Mesendoderm (in vitro differentiated cells): ENCODE measurements around the gene FAM32A.

Source experiments
- DNase-seq: peaks from one replicate; pipeline ENCODE4 v3.0.0; 2013
- H2AK5ac ChIP-seq: 2 replicates; pipeline ENCODE4 v1.6.1; 2013; ENCODE audit warnings: low read length, inconsistent platforms
- H2BK120ac ChIP-seq: 2 replicates; pipeline ENCODE4 v1.6.1; 2013; ENCODE audit warnings: low read depth, mild to moderate bottlenecking, low read length, moderate library complexity, mixed read lengths
- H2BK15ac ChIP-seq: replicated peaks from 2 replicates; pipeline ENCODE4 v1.6.1; 2013; ENCODE audit warnings: low read depth, mild to moderate bottlenecking, moderate library complexity
- H2BK5ac ChIP-seq: 2 replicates; pipeline ENCODE4 v1.6.1; 2013; ENCODE audit warnings: low read length, inconsistent platforms
- H3K18ac ChIP-seq: 2 replicates; pipeline ENCODE4 v1.6.1; 2013; ENCODE audit warnings: mild to moderate bottlenecking, low read length, mixed read lengths
- H3K23ac ChIP-seq: one replicate; pipeline ENCODE4 v1.6.1; 2013; ENCODE audit warnings: low read length
- H3K27ac ChIP-seq: 2 replicates; pipeline ENCODE4 v1.5.1; 2013; ENCODE audit warnings: low read depth, mild to moderate bottlenecking, inconsistent platforms, low read length, moderate library complexity
- H3K27me3 ChIP-seq: 2 replicates; pipeline ENCODE4 v1.6.1; 2013; ENCODE audit warnings: low read length, control low read depth, mild to moderate bottlenecking, inconsistent platforms; ENCODE audit not compliant: insufficient read depth, poor library complexity
- H3K36me3 ChIP-seq: 2 replicates; pipeline ENCODE4 v1.6.1; 2013; ENCODE audit warnings: low read length, inconsistent platforms; ENCODE audit not compliant: control insufficient read depth, insufficient read depth
- H3K4ac ChIP-seq: one replicate; pipeline ENCODE4 v1.6.1; 2013; ENCODE audit warnings: low read depth, mild to moderate bottlenecking, low read length, moderate library complexity
- H3K4me1 ChIP-seq: 2 replicates; pipeline ENCODE4 v1.6.1; 2013; ENCODE audit warnings: low read depth, low read length, inconsistent platforms; ENCODE audit not compliant: control insufficient read depth
- H3K4me2 ChIP-seq: 2 replicates; pipeline ENCODE4 v1.6.1; 2013; ENCODE audit warnings: low read length
- H3K4me3 ChIP-seq: 2 replicates; pipeline ENCODE4 v1.5.1; 2013; ENCODE audit warnings: mild to moderate bottlenecking, low read length
- H3K56ac ChIP-seq: one replicate; pipeline ENCODE4 v1.6.1; 2013; ENCODE audit warnings: low read length
- H3K79me1 ChIP-seq: 2 replicates; pipeline ENCODE4 v1.6.1; 2013; ENCODE audit warnings: low read length, inconsistent platforms
- H3K79me2 ChIP-seq: 2 replicates; pipeline ENCODE4 v1.6.1; 2013; ENCODE audit warnings: mild to moderate bottlenecking, low read length; ENCODE audit not compliant: control insufficient read depth, insufficient read depth
- H3K9ac ChIP-seq: 2 replicates; pipeline ENCODE4 v1.6.1; 2013; ENCODE audit warnings: low read length, inconsistent platforms
- H4K5ac ChIP-seq: one replicate; pipeline ENCODE4 v1.6.1; 2013; ENCODE audit warnings: low read length
- H4K8ac ChIP-seq: one replicate; pipeline ENCODE4 v1.6.1; 2013; ENCODE audit warnings: low read depth, mild to moderate bottlenecking, control low read depth, low read length, moderate library complexity
- WGBS: extraction: QIAGEN DNeasy Blood & Tissue Kit; methylation state at CpG from one replicate; pipeline ENCODE4 v1.1.7; 2013; ENCODE audit warnings: low lambda C conversion rate, missing lambda C conversion rate; ENCODE audit not compliant: insufficient coverage; ENCODE audit errors: extremely low coverage; 5-methylcytosine and 5-hydroxymethylcytosine counted together

FAM32A gene

GRCh38 chr19:16184665-16185122, 516 bp upstream of the FAM32A start:
- H3K36me3 ChIP-seq: peaks cover 2% of the 10 kb centered on the region
- H3K27me3 ChIP-seq: no peaks in the 10 kb centered on the region
- H3K56ac ChIP-seq: peak overlapping the region; percentile 80
- H2BK15ac ChIP-seq: no peak overlapping the region
- H3K79me1 ChIP-seq: peaks cover 12% of the 10 kb centered on the region
- no peaks in the 10 kb centered on the region for H3K4me1 ChIP-seq
- peak overlapping the region; percentile 60 for H3K9ac ChIP-seq
- no peak overlapping the region for H3K18ac ChIP-seq
- H3K4me2 ChIP-seq: peak overlapping the region; percentile 53
- DNase-seq: no peak
- no peak overlapping the region for H2BK5ac ChIP-seq
- no peak overlapping the region for H3K23ac ChIP-seq
- H4K5ac ChIP-seq: no peak overlapping the region
- peaks cover 10% of the 10 kb centered on the region for H3K79me2 ChIP-seq
- no peak overlapping the region for H2AK5ac ChIP-seq
- H3K4ac ChIP-seq: peak overlapping the region; percentile 65
- H3K4me3 ChIP-seq: no peak overlapping the region
- no CpG with 5 or more reads among the region's 18 CpGs for WGBS
- peak overlapping the region; percentile 69 for H4K8ac ChIP-seq
- H2BK120ac ChIP-seq: no peak overlapping the region
- no peak overlapping the region for H3K27ac ChIP-seq

GRCh38 chr19:16185768-16186123, 536 bp downstream of the FAM32A start:
- Histone ChIP-seq H3K23ac (no peak overlapping the region), H3K4ac (no peak overlapping the region), H3K4me2 (peak overlapping the region; percentile 93), H2AK5ac (no peak overlapping the region), H3K4me1 (no peaks in the 10 kb centered on the region), H2BK5ac (no peak overlapping the region), H3K56ac (peak overlapping the region; percentile 96), H3K27ac (no peak overlapping the region), H3K79me1 (peaks cover 12% of the 10 kb centered on the region), H3K27me3 (no peaks in the 10 kb centered on the region), H3K4me3 (peak overlapping the region; percentile 97), H3K79me2 (peaks cover 10% of the 10 kb centered on the region), H3K9ac (peak overlapping the region; percentile 92), H3K36me3 (peaks cover 8% of the 10 kb centered on the region), H4K5ac (no peak overlapping the region), H4K8ac (peak overlapping the region; percentile 1), H2BK15ac (no peak overlapping the region), H2BK120ac (no peak overlapping the region), H3K18ac (peak overlapping the region; percentile 33)
- no CpG with 5 or more reads among the region's 20 CpGs for WGBS
- peak; percentile 82 for DNase-seq

DNA sequence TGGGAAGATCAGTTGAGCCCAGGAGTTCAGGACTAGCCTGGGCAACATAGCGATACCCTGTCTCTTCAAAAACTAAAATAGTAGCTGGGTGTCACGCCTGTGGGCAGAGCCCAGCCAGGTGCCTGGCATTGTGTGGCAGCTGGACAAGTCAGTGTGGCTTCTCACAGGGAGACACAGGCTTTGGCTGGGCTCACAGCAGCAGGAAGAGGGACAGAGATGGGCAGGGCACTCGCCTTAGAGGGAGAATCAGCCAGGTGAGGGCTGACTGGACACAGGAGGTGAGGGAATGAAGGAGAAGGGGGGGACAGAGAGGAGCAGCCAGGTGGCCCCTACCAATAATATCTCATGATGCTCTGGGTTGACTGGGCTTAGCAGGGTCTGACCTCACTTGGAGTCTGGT, 3.3 kb downstream of the FAM32A start:
- no CpG with 5 or more reads among the region's 3 CpGs for WGBS
- Histone ChIP-seq H3K27ac (no peak overlapping the region), H3K79me1 (peaks cover 12% of the 10 kb centered on the region), H3K79me2 (peaks cover 10% of the 10 kb centered on the region), H3K23ac (no peak overlapping the region), H3K56ac (no peak overlapping the region), H2BK5ac (no peak overlapping the region), H3K4me2 (no peak overlapping the region), H3K4me1 (no peaks in the 10 kb centered on the region), H3K27me3 (no peaks in the 10 kb centered on the region), H3K4ac (no peak overlapping the region), H2AK5ac (no peak overlapping the region), H4K5ac (no peak overlapping the region), H2BK15ac (no peak overlapping the region), H3K4me3 (no peak overlapping the region), H3K18ac (no peak overlapping the region), H3K36me3 (peaks cover 10% of the 10 kb centered on the region), H4K8ac (no peak overlapping the region), H2BK120ac (no peak overlapping the region), H3K9ac (no peak overlapping the region)
- DNase-seq: no peak

DNA sequence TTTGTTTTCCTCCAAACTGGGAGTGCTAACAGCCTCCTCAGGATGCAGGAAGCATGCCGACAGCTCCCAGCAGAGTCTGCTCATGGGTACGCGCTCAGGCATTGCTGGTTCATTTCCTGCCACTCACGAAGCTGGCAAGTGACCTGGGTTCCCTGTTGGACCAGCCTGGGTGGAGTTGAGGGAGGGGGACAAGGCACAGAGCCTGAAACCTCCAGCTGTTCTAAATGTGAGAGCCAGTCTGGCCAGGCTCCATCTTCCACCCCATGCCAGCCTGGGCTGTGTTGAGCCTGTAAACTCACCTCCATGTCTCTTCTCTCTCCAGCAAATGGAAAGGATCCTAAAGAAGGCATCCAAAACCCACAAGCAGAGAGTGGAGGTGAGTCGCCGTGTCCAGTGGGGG, 5.0 kb downstream of the FAM32A start:
- H3K4me3 ChIP-seq: no peak overlapping the region
- no peak overlapping the region for H2BK15ac ChIP-seq
- H4K8ac ChIP-seq: no peak overlapping the region
- H4K5ac ChIP-seq: no peak overlapping the region
- WGBS: no CpG with 5 or more reads among the region's 6 CpGs
- no peak overlapping the region for H2BK120ac ChIP-seq
- H3K4me1 ChIP-seq: no peaks in the 10 kb centered on the region
- no peak overlapping the region for H3K27ac ChIP-seq
- H3K79me2 ChIP-seq: peaks cover 10% of the 10 kb centered on the region
- no peak overlapping the region for H3K4ac ChIP-seq
- peaks cover 12% of the 10 kb centered on the region for H3K79me1 ChIP-seq
- no peak overlapping the region for H3K56ac ChIP-seq
- no peaks in the 10 kb centered on the region for H3K27me3 ChIP-seq
- H3K36me3 ChIP-seq: peaks cover 10% of the 10 kb centered on the region
- DNase-seq: no peak
- no peak overlapping the region for H3K23ac ChIP-seq
- no peak overlapping the region for H3K4me2 ChIP-seq
- no peak overlapping the region for H2AK5ac ChIP-seq
- H3K9ac ChIP-seq: no peak overlapping the region
- no peak overlapping the region for H2BK5ac ChIP-seq
- H3K18ac ChIP-seq: no peak overlapping the region

DNA sequence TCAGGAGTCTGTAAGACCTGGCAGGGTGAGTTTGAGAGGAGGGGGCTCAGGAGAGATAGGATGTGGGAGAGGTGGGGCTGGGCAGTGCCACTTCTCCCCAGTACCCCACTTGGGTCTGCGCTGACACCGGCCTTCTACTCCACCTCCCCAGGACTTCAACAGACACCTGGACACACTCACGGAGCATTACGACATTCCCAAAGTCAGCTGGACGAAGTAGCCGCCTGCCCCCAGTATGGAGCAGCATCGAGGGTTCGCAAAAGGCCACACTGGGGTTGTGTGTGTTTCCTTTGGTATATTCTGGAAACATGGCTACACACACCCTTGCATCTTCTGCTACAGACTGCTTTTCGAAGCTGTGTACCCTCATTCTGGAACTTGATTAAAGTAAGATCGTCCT, 5.5 kb downstream of the FAM32A start:
- no peak overlapping the region for H4K8ac ChIP-seq
- H3K4ac ChIP-seq: no peak overlapping the region
- no peak overlapping the region for H3K9ac ChIP-seq
- WGBS: no CpG with 5 or more reads among the region's 10 CpGs
- H3K18ac ChIP-seq: no peak overlapping the region
- DNase-seq: no peak
- no peak overlapping the region for H3K23ac ChIP-seq
- peaks cover 10% of the 10 kb centered on the region for H3K79me2 ChIP-seq
- no peak overlapping the region for H3K56ac ChIP-seq
- H3K4me2 ChIP-seq: no peak overlapping the region
- no peak overlapping the region for H3K27ac ChIP-seq
- no peak overlapping the region for H4K5ac ChIP-seq
- peaks cover 12% of the 10 kb centered on the region for H3K79me1 ChIP-seq
- H3K36me3 ChIP-seq: peaks cover 10% of the 10 kb centered on the region
- H2BK15ac ChIP-seq: no peak overlapping the region
- H3K4me3 ChIP-seq: no peak overlapping the region
- no peaks in the 10 kb centered on the region for H3K4me1 ChIP-seq
- H2BK5ac ChIP-seq: no peak overlapping the region
- no peaks in the 10 kb centered on the region for H3K27me3 ChIP-seq
- H2AK5ac ChIP-seq: no peak overlapping the region
- no peak overlapping the region for H2BK120ac ChIP-seq

DNA sequence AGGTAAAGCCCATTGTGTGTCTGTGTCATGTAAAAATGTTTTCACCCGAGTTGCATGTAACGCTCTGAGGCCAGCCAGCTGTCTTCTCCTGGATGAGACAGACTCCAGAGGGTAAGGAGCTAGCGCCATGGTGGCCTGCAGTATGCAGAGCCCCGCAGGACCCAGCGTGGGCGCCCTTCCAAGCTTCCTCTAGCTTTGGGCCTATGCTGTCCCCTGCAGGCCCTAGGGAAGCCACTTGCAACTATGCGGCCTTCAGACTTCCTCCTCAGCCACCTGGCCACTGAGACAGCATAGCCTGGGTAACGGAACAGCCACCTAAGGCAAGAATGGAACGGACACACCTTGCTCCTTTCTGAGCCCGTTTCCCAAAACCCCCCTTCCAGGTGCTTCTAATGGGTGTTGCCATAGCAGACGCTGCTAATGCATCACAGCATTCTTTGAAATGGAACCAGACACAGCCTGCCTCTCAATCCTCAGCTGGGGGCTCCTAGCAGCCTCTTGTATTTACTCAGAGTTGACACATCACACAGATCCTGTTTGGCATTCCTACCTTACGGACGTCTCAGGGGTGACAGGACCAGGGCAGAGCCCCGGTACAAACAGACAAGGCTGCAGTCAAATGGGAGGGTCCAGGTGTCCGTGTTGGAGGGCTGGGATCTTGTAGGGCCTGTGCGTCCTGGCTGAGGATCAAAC, 6.2 kb downstream of the FAM32A start:
- no peak overlapping the region for H3K4ac ChIP-seq
- H3K27ac ChIP-seq: no peak overlapping the region
- no peak overlapping the region for H2AK5ac ChIP-seq
- H3K56ac ChIP-seq: no peak overlapping the region
- no peaks in the 10 kb centered on the region for H3K4me1 ChIP-seq
- no peak overlapping the region for H3K4me2 ChIP-seq
- peak; percentile 17 for DNase-seq
- no CpG with 5 or more reads among the region's 16 CpGs for WGBS
- no peak overlapping the region for H3K9ac ChIP-seq
- peaks cover 10% of the 10 kb centered on the region for H3K36me3 ChIP-seq
- H3K18ac ChIP-seq: no peak overlapping the region
- no peak overlapping the region for H2BK5ac ChIP-seq
- H4K8ac ChIP-seq: no peak overlapping the region
- H3K79me2 ChIP-seq: peaks cover 7% of the 10 kb centered on the region
- H4K5ac ChIP-seq: no peak overlapping the region
- no peaks in the 10 kb centered on the region for H3K27me3 ChIP-seq
- no peak overlapping the region for H3K4me3 ChIP-seq
- no peak overlapping the region for H2BK15ac ChIP-seq
- H2BK120ac ChIP-seq: no peak overlapping the region
- peaks cover 9% of the 10 kb centered on the region for H3K79me1 ChIP-seq
- H3K23ac ChIP-seq: no peak overlapping the region
